ENCODE measurements around the gene GM2A.

GM2A gene

GRCh38 chr5:151255621-151256286 is 2.8 kb downstream of the GM2A start:
- peak overlapping the region; percentile 88 for H3K4me2 ChIP-seq (ENCODE audit: low read length)
- peak overlapping the region; percentile 88 for H3K4me3 ChIP-seq (ENCODE audit: low read depth, low read length, poor library complexity, severe bottlenecking)

DNA sequence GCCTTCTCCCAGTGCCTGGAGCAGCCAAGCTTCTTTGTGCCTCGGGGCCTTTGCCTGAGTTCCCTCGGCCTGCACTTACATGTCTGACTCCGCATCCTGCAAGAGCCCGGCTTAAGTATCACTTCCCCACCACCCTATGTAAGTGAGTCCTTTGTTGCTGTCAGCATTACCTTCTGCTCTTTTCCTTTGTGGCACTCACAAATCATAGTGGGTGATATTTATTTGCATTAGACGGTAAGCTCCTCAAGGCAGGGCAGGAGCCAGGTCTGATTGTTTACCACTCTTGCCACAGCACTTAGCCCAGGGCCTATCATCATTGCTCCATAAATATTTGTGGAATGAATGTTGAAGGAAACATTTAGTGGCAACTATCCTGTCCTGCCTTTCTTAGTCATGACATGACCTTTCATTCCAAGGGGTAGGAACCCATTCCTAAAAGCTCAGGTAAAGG is 4.8 kb downstream of the GM2A start:
- peak overlapping the region; percentile 88 for H3K27ac ChIP-seq (ENCODE audit: low read depth, low read length, poor library complexity, severe bottlenecking)
- H2AFZ ChIP-seq (ENCODE audit: low read length), result no peak overlapping the region
- H3K9ac ChIP-seq (ENCODE audit: low read length), result peak overlapping the region; percentile 40; the same call in 1 of the 2 replicates
- no peaks in the 10 kb centered on the region for H3K9me2 ChIP-seq (ENCODE audit: low read depth, low read length)
- H3K27me3 ChIP-seq (ENCODE audit: insufficient read depth, low read length), result no peaks in the 10 kb centered on the region
- H4K20me1 ChIP-seq (ENCODE audit: insufficient read depth, low read length), result no peaks in the 10 kb centered on the region
- H3K4me3 ChIP-seq (ENCODE audit: low read depth, low read length, poor library complexity, severe bottlenecking), result peak overlapping the region; percentile 88
- peaks cover 33% of the 10 kb centered on the region for H3K36me3 ChIP-seq (ENCODE audit: insufficient read depth, low read length)
- TF ChIP-seq CTCF (IDR thresholded peaks at IDR 0.05; ENCODE audit: low read length) (no peak), EZH2 (IDR thresholded peaks at IDR 0.05; ENCODE audit: borderline replicate concordance, low read length) (no peak)
- H3K79me2 ChIP-seq (ENCODE audit: insufficient read depth, low read length), result peaks cover 43% of the 10 kb centered on the region
- H3K9me3 ChIP-seq (ENCODE audit: low read length), result no peaks in the 10 kb centered on the region
- peaks cover 47% of the 10 kb centered on the region for H3K4me1 ChIP-seq (ENCODE audit: insufficient read depth, low read length, severe bottlenecking)
- no peaks in the 10 kb centered on the region for H3F3A ChIP-seq (ENCODE audit: insufficient read depth, low read length)
- peak overlapping the region; percentile 55 for H3K4me2 ChIP-seq (ENCODE audit: low read length)

More at GRCh38 chr5:151255621-151256286, 2.8 kb downstream of the GM2A start:
- H3K4me1 ChIP-seq (ENCODE audit: insufficient read depth, low read length, severe bottlenecking), result peaks cover 64% of the 10 kb centered on the region
- H3K27ac ChIP-seq (ENCODE audit: low read depth, low read length, poor library complexity, severe bottlenecking), result peak overlapping the region; percentile 88
- no peaks in the 10 kb centered on the region for H3K27me3 ChIP-seq (ENCODE audit: insufficient read depth, low read length)
- no peaks in the 10 kb centered on the region for H3F3A ChIP-seq (ENCODE audit: insufficient read depth, low read length)
- H3K9me2 ChIP-seq (ENCODE audit: low read depth, low read length), result no peaks in the 10 kb centered on the region
- peaks cover 13% of the 10 kb centered on the region; the same call in 1 of the 2 replicates for H3K36me3 ChIP-seq (ENCODE audit: insufficient read depth, low read length)
- peaks cover 43% of the 10 kb centered on the region for H3K79me2 ChIP-seq (ENCODE audit: insufficient read depth, low read length)
- H3K9me3 ChIP-seq (ENCODE audit: low read length), result no peaks in the 10 kb centered on the region
- H4K20me1 ChIP-seq (ENCODE audit: insufficient read depth, low read length), result no peaks in the 10 kb centered on the region
- H3K9ac ChIP-seq (ENCODE audit: low read length), result peak overlapping the region; percentile 64
- H2AFZ ChIP-seq (ENCODE audit: low read length), result no peak overlapping the region
- TF ChIP-seq CTCF (IDR thresholded peaks at IDR 0.05; ENCODE audit: low read length) (no peak), EZH2 (IDR thresholded peaks at IDR 0.05; ENCODE audit: borderline replicate concordance, low read length) (no peak)

DNA sequence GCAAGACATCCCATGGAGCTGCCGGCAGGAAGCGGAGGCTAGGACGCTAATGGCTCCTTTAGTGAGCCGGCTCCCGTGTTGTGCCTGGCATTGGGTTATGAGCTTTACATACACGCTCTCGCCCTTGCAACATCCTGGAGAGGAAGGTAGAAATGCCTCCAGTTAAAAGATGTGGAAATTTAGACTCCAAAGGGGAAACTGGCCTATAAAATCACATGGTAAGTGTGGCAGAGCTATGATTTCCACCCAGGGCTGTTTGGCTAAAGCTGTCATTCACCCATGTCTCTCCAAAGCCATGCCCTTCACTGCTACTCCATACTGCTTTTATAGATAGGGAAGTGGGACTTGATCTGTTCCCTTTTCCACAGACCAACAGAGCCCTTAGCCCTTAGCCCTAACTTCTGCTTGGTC is 5.2 kb downstream of the GM2A start:
- TF ChIP-seq EZH2 (IDR thresholded peaks at IDR 0.05; ENCODE audit: borderline replicate concordance, low read length), result no peak
- Histone ChIP-seq H2AFZ (ENCODE audit: low read length) (no peak overlapping the region), H3K4me1 (ENCODE audit: insufficient read depth, low read length, severe bottlenecking) (peaks cover 47% of the 10 kb centered on the region), H3K9ac (ENCODE audit: low read length) (no peak overlapping the region; the same call in 1 of the 2 replicates), H3F3A (ENCODE audit: insufficient read depth, low read length) (no peaks in the 10 kb centered on the region), H3K79me2 (ENCODE audit: insufficient read depth, low read length) (peaks cover 42% of the 10 kb centered on the region), H3K4me3 (ENCODE audit: low read depth, low read length, poor library complexity, severe bottlenecking) (no peak overlapping the region), H3K36me3 (ENCODE audit: insufficient read depth, low read length) (peaks cover 35% of the 10 kb centered on the region), H3K9me2 (ENCODE audit: low read depth, low read length) (no peaks in the 10 kb centered on the region), H4K20me1 (ENCODE audit: insufficient read depth, low read length) (no peaks in the 10 kb centered on the region), H3K27ac (ENCODE audit: low read depth, low read length, poor library complexity, severe bottlenecking) (peak overlapping the region; percentile 88), H3K27me3 (ENCODE audit: insufficient read depth, low read length) (no peaks in the 10 kb centered on the region), H3K4me2 (ENCODE audit: low read length) (no peak overlapping the region), H3K9me3 (ENCODE audit: low read length) (no peaks in the 10 kb centered on the region)
